GM18502 (cell line): Measurements from ENCODE around the gene LRP10.
"Not testable (repeated sequence)": the region's sequence is repeated elsewhere in the genome, so short reads cannot be mapped to it uniquely, and the experiment has no call there.

ENCODE experiments used
- ATAC-seq: cut with Tn5 transposase; IDR thresholded peaks from one replicate; pipeline ENCODE4 v1.9.1; 2021; ENCODE audit warnings: mild to moderate bottlenecking; ENCODE audit not compliant: unreplicated experiment, poor library complexity

The LRP10 gene

DNA sequence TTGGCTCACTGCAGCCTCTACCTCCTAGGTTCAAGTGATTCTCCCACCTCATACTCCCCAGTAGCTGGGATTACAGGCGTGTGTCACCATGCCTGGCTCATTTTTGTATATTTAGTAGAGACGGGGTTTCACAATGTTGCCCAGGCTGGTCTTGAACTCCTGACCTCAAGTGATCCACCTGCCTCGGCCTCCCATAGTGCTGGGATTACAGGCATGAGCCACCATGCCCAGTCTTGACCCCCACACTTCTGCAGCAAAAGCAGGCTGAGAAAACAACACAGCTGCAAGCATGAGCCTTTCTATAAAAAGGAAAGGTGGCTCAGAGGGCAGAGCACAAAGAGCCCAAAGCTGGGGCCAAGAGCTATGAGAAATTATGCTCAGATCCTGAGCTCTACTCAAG is 11.2 kb upstream of the LRP10 start:
- ATAC-seq, result not testable (repeated sequence)

DNA sequence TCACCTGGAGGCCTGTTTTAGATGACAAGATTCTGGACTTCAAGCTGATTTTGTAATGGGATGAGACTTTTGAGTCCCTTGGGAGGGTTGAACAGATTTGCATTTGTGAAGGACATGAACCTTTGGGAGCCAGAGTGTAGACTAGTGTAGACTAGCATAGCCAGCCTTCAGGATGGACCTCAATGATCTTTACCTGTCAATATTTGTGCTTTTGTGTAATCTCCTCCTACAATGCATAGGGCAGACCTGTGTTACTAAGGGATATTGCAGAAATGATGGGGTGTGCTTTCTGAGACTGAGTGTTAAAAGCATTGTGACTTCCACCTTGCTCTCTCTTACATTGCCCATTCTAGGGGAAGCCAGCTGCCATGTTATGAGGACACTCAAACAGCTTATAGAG is 9.9 kb upstream of the LRP10 start:
- ATAC-seq, result no peak

DNA sequence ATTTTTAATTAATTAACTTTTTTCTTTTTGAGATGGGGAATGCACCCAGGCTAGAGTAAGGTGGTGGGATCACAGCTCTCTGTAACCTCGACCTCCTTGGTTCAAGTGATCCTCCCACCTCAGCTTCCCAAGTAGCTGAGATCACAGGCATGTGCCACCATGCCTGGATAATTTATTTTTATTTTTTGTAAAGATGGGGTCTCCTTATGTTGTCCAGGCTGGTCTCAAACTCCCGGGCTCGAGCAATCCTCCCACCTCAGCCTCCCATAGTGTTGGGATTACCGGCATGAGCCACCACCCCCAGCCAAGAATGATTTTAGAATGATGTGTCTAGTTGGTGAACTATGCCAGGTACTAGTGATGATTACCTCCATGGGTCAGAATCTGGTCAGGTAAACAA is 6.6 kb upstream of the LRP10 start:
- no peak for ATAC-seq

DNA sequence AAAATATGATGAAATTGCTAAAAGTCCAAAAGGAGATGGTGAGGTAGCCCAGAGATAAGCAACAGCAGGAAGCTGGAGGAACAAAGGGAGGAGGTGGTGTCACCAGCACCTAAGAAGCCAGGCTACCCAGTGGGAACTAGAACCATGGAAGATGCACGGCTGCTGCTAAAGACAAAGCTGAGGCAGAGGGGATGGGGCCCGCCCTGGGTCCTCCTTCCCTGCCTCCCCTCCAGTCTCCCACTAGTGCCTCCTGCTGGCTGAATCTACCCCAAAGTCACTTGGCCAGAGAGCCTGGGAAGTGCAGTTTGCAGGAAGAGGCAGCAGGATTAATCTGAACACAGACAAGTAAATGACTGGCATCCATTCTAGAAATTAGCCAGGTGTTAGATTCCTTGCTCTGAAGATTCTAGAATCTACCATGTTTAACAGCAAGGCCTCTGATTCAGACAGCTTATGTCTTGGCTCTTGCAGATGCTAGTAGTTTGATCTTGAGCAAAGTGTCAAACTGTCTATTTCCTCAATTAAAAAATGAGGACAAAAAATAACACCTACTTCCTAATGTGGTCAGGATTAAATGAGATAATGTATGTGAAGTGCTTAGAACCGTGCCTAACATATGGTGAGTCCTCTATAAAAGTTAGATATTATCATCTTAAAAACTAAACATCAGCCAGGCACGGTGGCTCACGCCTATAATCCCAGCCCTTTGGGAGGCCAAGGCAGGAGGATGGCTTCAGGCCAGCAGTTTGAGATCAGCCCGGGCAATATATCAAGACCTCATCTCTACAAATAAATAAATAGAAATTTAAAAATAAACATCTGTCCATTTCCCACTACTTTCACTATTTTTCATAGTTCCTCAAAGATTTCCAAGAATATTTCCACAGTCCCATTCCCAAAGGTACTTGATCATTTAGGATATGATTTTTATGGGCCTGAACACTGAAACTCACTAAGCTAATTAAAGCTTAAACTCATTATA is 5.8 kb upstream of the LRP10 start:
- ATAC-seq, result no peak

DNA sequence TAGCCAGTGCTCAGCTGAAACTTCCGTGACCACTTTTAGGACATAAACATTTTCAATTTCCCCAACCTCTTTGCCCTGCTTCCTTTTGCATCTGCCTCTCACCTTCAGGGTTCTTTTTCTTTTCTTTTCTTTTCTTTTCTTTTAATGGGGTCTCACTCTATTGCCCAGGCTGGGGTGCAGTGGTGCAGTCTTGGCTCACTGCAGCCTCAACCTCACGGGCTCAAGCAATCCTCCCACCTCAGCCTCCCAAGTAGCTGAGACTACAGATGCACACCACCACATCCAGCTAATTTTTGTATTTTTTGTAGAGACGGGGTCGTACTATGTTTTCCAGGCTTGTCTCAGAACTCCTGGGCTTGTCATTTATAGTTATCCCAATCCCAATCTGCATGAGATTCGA is 4.7 kb upstream of the LRP10 start:
- ATAC-seq, result no peak

DNA sequence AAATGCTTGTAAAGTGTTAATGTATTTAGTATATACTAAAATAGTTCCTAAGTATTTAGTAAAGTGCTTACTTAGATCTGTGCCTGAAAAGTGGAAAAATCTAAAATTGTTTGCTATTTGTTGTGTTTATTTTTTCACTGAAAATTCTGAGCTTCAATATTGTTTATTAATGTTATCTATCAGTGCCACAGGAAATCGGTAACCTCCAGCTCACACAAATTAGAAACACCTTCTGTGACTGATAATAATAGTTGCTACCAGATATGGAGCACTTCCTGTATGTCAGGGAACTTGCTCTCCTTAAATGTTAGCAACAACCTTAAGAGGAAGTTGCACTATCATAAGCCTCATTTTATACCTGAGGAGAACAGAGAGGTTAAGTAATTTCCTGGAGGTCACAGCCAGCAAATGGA is 723 bp upstream of the LRP10 start:
- peak; percentile 54 for ATAC-seq

DNA sequence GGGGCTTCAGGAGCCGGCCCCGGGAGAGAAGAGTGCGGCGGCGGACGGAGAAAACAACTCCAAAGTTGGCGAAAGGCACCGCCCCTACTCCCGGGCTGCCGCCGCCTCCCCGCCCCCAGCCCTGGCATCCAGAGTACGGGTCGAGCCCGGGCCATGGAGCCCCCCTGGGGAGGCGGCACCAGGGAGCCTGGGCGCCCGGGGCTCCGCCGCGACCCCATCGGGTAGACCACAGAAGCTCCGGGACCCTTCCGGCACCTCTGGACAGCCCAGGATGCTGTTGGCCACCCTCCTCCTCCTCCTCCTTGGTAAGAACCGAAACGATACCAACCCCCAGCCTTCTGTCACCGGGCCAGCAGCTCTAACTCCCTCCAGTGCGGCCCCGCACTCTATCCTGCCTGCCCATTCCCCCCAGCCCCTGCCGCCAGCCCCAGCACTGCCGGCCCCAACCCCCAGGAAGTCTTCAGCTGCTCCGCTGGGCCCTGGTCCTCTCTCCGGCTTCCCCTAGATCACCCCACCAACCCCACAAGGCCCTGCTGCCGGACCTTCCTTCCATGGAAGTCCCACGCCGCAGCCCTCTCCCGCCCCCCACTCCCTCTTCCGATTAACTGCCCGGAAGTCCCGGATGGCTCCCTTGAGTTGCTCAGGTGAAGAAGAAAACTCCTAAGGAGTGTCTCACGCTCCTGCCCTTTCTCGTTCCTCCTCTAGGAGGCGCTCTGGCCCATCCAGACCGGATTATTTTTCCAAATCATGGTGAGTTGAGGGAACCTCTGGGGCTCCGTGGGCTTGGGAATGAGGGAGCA is 693 bp downstream of the LRP10 start:
- ATAC-seq, result peak; percentile 27

DNA sequence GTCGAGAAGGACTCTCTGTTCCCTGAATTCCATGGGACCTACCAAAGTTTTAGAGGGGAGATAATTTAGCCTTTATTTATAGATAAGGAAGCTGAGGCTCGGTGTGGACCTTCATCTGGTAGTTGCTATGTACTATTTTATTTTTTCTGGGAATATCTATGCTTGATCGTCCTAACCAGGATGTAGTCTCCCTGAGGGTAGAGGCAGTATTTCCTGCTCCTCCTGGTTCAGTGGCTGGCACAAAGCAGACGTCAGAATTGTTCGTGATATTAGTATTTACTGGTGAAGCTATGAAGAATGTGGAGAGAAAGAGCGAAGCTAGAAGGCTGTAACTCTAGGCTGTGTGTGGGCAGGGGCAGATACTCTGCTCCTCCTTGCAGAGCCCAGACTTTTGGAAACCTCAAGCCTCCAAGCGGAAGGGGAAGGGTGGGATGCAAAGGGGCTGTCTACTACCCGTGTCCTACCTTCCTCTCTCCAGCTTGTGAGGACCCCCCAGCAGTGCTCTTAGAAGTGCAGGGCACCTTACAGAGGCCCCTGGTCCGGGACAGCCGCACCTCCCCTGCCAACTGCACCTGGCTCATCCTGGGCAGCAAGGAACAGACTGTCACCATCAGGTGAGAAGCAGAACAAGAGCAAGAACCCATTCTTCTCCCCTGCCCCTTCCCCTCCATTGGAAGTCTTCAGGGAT is 1.4 kb downstream of the LRP10 start:
- ATAC-seq, result no peak

DNA sequence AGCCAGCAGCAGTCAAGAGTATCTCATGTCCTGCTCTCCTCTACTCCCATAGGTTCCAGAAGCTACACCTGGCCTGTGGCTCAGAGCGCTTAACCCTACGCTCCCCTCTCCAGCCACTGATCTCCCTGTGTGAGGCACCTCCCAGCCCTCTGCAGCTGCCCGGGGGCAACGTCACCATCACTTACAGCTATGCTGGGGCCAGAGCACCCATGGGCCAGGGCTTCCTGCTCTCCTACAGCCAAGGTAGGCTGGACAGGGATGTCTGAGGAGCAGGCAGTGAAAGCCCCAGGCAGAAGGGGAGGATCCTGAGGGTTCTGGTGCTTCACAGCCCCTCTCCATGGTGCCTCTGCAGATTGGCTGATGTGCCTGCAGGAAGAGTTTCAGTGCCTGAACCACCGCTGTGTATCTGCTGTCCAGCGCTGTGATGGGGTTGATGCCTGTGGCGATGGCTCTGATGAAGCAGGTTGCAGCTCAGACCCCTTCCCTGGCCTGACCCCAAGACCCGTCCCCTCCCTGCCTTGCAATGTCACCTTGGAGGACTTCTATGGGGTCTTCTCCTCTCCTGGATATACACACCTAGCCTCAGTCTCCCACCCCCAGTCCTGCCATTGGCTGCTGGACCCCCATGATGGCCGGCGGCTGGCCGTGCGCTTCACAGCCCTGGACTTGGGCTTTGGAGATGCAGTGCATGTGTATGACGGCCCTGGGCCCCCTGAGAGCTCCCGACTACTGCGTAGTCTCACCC is 3.6 kb downstream of the LRP10 start:
- no peak for ATAC-seq

DNA sequence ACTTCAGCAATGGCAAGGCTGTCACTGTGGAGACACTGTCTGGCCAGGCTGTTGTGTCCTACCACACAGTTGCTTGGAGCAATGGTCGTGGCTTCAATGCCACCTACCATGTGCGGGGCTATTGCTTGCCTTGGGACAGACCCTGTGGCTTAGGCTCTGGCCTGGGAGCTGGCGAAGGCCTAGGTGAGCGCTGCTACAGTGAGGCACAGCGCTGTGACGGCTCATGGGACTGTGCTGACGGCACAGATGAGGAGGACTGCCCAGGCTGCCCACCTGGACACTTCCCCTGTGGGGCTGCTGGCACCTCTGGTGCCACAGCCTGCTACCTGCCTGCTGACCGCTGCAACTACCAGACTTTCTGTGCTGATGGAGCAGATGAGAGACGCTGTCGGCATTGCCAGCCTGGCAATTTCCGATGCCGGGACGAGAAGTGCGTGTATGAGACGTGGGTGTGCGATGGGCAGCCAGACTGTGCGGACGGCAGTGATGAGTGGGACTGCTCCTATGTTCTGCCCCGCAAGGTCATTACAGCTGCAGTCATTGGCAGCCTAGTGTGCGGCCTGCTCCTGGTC is 4.3 kb downstream of the LRP10 start:
- no peak for ATAC-seq

DNA sequence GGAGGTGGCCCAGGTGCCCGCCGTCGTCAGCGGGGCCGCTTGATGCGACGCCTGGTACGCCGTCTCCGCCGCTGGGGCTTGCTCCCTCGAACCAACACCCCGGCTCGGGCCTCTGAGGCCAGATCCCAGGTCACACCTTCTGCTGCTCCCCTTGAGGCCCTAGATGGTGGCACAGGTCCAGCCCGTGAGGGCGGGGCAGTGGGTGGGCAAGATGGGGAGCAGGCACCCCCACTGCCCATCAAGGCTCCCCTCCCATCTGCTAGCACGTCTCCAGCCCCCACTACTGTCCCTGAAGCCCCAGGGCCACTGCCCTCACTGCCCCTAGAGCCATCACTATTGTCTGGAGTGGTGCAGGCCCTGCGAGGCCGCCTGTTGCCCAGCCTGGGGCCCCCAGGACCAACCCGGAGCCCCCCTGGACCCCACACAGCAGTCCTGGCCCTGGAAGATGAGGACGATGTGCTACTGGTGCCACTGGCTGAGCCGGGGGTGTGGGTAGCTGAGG is 5.5 kb downstream of the LRP10 start:
- ATAC-seq, result no peak

DNA sequence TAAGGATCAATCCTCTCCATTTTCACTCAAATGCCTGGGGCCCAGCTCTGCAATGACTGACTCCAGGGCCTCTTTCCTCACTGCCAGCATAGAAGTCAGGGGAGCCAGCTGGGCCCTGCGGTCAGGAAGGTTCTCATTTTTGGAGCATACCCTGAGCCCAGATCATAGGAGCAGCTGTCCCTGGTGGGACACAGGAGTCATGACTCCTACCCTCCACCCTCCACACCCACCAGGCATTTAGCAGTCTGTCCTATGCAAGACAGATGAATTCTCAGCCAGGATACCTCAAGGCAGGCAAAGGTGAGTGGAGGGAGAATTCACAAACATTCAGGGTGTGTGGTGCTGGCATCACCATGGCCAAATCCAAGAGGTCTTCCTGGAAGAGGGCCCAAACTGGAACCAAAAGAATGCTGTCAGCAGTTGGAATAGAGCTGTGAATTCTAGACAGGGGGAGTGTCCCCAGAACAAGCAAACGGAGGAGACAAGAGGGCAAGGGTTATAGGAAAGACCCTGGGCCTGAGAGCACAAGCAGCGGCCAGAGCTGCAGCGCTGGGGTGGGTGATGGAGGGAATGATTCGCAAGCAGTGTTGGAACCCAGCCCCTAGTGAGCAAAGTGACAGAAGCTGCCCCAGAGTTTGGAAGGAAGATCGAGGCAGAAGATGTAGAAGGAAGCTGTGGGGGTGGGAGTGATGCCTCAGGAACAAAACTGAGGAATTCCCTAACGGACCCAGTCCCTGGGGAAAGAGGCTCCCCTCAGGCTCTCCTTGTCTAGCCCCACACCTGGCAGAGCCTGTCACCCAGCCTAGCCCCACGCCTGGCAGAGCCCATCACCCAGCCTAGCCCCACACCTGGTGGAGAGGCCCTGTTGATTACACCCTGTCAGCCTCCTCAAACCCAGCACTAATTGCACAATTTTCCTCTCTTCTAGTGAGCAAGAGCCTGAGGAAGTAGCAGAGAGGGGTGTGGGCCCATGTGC is 7.0 kb downstream of the LRP10 start:
- ATAC-seq, result no peak

DNA sequence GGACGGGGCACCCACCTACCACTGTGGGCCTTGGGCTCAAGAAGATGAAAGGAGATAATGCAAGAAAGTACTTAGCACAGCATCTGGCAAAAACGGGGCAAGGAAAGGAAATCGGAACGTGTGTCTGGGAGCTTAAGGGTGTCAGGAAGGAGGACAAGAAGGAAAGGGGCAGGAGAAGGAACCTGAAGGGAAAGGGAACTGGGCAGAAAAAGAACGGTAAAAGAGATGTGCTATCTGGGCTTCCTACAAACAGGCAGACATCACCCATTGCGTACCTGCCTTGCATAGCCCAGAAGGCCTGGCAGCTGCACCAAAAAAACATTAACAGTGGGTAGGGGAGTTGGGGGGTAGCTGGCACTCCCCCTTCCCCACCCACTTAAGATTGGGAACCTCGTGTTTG is 10.5 kb downstream of the LRP10 start:
- ATAC-seq, result no peak

DNA sequence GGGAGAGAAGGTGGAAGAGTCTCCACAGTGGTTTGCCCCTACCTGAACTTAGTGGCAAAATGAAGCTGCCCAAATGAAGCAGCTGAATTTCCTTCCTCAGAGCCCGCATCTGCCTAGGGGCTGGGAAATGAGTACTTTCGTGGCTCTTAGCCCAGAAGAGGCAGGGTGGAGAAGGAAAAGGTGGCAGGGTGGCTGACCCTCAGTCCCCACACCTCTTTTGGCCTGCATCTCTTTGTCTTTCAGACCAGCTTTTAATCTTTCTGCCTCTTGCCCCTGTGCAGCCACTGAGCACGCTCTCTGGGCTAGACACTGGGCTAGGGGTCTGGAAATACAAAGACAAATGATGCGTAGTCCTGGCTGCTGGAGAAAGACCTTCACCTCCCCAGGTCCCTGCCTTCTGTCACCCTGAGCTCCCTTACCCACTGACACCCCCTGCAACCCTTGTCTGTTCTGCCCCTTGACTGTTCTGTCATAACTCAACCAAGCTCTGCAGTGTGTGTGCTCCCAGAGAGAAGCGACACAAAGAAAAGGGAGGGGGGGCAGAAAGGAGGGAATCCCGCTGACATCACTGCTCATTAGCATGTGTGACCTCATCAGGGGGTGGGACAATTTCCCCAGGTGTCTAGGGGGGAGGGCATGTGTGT is 11.1 kb downstream of the LRP10 start:
- ATAC-seq, result no peak

DNA sequence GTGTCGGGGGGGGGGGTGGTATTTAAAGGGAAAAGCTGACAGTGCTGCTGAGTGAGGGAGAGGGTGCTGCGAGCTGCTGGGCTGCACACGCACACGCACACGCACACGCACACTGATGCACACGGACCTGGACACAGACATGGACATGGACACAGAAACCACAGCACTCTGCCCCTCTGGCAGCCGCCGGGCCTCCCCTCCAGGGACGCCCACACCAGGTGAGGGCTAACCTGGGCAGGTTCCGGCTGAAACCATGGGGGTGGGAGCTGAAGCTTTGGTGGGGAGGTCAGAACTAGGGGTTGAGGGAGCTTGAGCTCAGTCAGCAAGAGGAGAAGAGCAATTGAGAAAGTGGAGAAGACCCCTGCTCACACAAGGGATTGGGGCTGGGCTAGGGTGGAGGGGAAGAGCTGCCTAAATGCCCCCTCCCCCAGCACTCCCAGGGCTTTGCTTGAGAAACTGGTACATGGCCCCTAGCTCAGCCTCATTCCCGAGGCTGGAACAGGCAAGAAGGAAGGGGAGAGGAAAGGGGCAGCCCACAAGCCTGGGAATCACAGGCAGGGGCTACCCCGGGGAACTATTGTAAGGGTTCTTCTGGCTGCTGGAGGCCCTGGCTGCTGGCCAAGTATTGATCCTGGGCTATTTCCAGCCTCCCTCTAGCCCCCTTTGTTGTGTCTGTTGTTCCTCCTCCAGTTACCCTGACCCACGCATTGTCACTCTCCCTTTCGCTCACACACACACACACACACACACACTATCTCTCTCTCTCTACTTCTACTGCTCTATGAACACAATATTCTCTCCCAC is 11.8 kb downstream of the LRP10 start, which contains the start of gene REM2:
Gene REM2 (plus strand): TSS at position 50 of the 804 bp plus-strand sequence. CDS start 66 bp downstream, at position 116.
- no peak for ATAC-seq

DNA sequence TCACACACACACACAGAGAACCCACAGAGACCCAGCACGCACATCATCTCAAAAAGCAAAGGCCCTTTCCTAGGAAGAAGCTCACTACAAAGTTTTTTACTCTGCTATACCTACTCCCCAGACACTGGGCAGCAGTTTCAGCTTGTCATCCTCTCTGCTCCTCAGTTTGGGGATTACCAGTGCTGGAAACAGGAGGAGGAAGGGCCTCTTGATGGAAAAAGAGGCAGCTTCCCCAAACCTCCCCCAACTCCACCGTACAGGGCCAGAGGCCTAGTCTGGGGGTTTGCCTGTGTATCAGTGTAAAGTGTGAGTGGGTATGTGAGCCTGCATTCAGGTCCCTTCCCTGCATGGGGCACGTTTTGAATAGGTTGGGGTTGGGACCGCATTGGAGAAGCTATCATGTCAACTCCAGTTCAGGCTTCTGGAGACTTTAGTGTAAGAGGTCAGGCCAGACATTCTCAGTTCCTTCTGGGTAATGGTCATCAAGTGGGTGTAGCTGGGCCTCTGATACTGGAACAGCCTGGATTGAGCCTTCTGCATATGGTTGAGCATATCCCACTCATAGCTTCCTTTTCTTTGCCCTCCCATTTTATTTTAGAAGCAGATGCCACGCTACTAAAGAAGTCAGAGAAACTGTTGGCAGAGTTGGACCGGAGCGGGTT is 12.7 kb downstream of the LRP10 start:
- ATAC-seq, result no peak
